ENCODE measurements around the gene PHOX2A.

DNA sequence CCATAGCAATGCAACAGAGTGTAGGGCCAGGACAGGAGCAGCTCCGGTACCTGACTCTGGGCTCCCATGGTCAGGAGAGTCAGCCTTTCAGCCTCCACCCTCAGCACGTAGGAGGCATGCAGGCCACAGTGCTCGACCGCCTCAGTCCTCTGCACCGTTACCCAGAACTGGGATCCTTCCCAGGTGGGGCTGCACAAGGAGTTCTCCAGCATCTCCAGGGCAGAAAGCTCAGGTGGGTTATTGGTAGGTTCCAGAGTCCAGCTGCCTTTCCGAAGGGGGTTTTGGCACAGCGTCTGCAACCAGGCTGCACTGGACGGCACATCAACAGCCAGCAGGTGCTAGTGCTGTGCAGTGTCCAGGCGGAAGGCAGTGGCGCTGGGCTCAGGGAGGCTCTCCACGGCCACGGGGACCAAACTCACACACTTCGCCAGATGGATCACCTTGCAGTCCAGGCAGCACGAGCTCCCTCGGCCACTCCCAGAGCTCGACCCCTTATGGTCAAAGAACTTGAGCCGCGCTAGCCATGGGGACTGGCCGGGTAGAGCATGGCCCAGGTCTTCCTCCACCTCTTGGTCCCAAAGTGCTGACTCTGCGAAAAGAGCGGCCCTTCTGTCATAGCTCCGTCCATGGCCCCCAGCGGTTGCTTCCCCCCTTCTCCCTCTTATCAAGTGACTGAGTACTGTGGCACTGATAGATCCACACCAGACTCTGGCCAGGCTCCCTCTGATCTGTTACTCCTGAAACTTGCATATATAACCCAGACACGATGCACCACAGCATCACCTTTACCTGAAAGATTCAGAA is 6.9 kb upstream of the PHOX2A start:
- TF ChIP-seq, protein P1, sequence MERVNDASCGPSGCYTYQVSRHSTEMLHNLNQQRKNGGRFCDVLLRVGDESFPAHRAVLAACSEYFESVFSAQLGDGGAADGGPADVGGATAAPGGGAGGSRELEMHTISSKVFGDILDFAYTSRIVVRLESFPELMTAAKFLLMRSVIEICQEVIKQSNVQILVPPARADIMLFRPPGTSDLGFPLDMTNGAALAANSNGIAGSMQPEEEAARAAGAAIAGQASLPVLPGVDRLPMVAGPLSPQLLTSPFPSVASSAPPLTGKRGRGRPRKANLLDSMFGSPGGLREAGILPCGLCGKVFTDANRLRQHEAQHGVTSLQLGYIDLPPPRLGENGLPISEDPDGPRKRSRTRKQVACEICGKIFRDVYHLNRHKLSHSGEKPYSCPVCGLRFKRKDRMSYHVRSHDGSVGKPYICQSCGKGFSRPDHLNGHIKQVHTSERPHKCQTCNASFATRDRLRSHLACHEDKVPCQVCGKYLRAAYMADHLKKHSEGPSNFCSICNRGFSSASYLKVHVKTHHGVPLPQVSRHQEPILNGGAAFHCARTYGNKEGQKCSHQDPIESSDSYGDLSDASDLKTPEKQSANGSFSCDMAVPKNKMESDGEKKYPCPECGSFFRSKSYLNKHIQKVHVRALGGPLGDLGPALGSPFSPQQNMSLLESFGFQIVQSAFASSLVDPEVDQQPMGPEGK (CRISPR knock-in tag; IDR thresholded peaks at IDR 0.05; ENCODE audit: borderline replicate concordance): no peak
- TF ChIP-seq TCF4 (CRISPR knock-in tag; IDR thresholded peaks at IDR 0.05; ENCODE audit: borderline replicate concordance): no peak
- no peak for TF ChIP-seq RARB (CRISPR knock-in tag; IDR thresholded peaks at IDR 0.05)
- TF ChIP-seq ZFP30 (CRISPR knock-in tag; IDR thresholded peaks at IDR 0.05): no peak
- TF ChIP-seq ZNF565 (CRISPR knock-in tag; conservative IDR thresholded peaks at IDR 0.05; ENCODE audit: low read depth): no peak
- TF ChIP-seq, protein P2, sequence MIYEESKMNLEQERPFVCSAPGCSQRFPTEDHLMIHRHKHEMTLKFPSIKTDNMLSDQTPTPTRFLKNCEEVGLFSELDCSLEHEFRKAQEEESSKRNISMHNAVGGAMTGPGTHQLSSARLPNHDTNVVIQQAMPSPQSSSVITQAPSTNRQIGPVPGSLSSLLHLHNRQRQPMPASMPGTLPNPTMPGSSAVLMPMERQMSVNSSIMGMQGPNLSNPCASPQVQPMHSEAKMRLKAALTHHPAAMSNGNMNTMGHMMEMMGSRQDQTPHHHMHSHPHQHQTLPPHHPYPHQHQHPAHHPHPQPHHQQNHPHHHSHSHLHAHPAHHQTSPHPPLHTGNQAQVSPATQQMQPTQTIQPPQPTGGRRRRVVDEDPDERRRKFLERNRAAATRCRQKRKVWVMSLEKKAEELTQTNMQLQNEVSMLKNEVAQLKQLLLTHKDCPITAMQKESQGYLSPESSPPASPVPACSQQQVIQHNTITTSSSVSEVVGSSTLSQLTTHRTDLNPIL (CRISPR knock-in tag; IDR thresholded peaks at IDR 0.05; ENCODE audit: low read depth): no peak
- TF ChIP-seq, protein P3, sequence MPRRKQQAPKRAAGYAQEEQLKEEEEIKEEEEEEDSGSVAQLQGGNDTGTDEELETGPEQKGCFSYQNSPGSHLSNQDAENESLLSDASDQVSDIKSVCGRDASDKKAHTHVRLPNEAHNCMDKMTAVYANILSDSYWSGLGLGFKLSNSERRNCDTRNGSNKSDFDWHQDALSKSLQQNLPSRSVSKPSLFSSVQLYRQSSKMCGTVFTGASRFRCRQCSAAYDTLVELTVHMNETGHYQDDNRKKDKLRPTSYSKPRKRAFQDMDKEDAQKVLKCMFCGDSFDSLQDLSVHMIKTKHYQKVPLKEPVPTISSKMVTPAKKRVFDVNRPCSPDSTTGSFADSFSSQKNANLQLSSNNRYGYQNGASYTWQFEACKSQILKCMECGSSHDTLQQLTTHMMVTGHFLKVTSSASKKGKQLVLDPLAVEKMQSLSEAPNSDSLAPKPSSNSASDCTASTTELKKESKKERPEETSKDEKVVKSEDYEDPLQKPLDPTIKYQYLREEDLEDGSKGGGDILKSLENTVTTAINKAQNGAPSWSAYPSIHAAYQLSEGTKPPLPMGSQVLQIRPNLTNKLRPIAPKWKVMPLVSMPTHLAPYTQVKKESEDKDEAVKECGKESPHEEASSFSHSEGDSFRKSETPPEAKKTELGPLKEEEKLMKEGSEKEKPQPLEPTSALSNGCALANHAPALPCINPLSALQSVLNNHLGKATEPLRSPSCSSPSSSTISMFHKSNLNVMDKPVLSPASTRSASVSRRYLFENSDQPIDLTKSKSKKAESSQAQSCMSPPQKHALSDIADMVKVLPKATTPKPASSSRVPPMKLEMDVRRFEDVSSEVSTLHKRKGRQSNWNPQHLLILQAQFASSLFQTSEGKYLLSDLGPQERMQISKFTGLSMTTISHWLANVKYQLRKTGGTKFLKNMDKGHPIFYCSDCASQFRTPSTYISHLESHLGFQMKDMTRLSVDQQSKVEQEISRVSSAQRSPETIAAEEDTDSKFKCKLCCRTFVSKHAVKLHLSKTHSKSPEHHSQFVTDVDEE (CRISPR knock-in tag; IDR thresholded peaks at IDR 0.05): no peak
- no peak for TF ChIP-seq CSDC2 (CRISPR knock-in tag; IDR thresholded peaks at IDR 0.05)
- no peak for TF ChIP-seq ARNTL (CRISPR knock-in tag; IDR thresholded peaks at IDR 0.05; ENCODE audit: borderline replicate concordance, low read depth)
- no peak for TF ChIP-seq ZFP3 (CRISPR knock-in tag; IDR thresholded peaks at IDR 0.05)

All from SK-N-SH treated with all-trans-retinoic acid at 6 μM for 48 hours (cell line).